Measurements from ENCODE around the gene FNDC1. TPM values are rescaled to one million over a fixed set of nuclear protein-coding genes. Genes with fewer than 3 reads are reported as not detected.

The FNDC1 gene
- total and polyA plus RNA-seq, 2 donors (not counting 1 experiment from before 2014, with no cell fraction given): not detected

DNA sequence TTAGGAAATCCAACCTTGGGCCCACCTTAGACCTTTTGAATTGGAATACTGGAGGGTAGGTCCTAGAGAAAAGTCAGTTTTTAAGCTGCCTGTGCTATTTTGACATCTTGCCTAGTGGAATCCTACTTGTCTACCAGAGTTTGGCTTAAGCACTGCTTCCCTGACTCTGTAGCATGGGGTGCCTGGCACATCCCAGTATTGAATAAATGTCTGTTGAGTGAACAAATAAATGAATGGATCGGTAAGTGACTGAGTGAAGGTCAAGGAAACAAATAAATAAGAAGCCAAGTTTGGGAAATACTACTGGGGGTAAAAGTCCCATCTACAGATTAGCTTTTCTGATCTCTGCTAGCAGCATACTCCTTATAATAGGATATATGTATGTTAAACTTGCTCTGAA lies 140.5 kb downstream of the FNDC1 start:
- H4K20me1 ChIP-seq (ENCODE audit: control insufficient read depth, insufficient read depth, low read length, poor library complexity, severe bottlenecking): no peaks in the 10 kb centered on the region
- CTCF ChIA-PET: interaction anchor here (0.6 kb wide), 1 partner anchor 554 kb away, joined by 3 read pairs; no protein-coding TSS in a partner anchor

DNA sequence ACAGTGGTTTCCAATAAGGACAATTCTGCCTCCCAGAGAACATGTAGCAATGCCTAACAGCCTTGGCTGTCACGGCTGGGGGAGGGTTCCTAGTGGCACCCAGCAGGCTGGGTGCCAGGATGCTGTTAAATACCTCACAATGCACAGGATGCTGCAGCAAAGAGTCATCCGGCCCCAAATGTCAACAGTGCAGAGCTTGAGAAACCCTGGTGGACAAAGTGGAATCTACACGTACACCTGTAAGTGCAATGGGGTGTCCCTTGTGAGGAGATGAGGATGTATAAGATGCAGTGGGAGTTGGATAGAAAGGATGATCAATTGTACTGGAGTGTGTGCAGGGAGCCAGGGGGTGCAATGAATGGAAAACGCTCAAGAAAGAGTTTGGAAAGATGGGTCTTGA lies 142.4 kb downstream of the FNDC1 start:
- Histone ChIP-seq H3K9ac (ENCODE audit: low read length) (no peak overlapping the region), H3K9me3 (ENCODE audit: control extremely low read depth in 1 of 3, control insufficient read depth in 2 of 3, insufficient read depth in 1 of 3, low read length in 2 of 3) (no peaks in the 10 kb centered on the region), H3K36me3 (replicated peaks in 1 of 2; ENCODE audit: control extremely low read depth in 1 of 2, control insufficient read depth in 1 of 2, extremely low read depth in 1 of 2, insufficient read depth in 2 of 2, low read length in 1 of 2) (no peaks in the 10 kb centered on the region), H3K4me2 (replicated peaks; ENCODE audit: low read depth, low read length, poor library complexity, severe bottlenecking) (no peak overlapping the region), H3K4me1 (ENCODE audit: control insufficient read depth in 2 of 2, insufficient read depth in 2 of 2, low read length in 2 of 2) (no peaks in the 10 kb centered on the region), H2AFZ (ENCODE audit: insufficient read depth, low read depth, low read length, poor library complexity, severe bottlenecking) (no peak overlapping the region), H4K20me1 (ENCODE audit: control insufficient read depth, insufficient read depth, low read length, poor library complexity, severe bottlenecking) (no peaks in the 10 kb centered on the region), H3K4me3 (ENCODE audit: control extremely low read depth in 1 of 5, extremely low read depth in 1 of 5, insufficient read depth in 1 of 5, low read depth in 2 of 5, low read length in 4 of 5) (no peak overlapping the region), H3K27ac (ENCODE audit: low read length in 2 of 2) (no peak overlapping the region), H3K27me3 (replicated peaks in 1 of 4; ENCODE audit: control extremely low read depth in 1 of 4, control insufficient read depth in 3 of 4, insufficient read depth in 4 of 4, low read length in 3 of 4) (peaks cover 0 to 3% (median 0%) of the 10 kb centered on the region in 4 experiments), H3K79me2 (ENCODE audit: control insufficient read depth, insufficient read depth, low read length) (no peaks in the 10 kb centered on the region)
- ChIA-PET CTCF (no interaction called here), POLR2A (no interaction called here)
- intact Hi-C loops (cut with micrococcal nuclease): no loop called here
- ATAC-seq (ENCODE audit: low read depth) (no peak), DNase-seq (no peak)
- H3K9me3 Mint-ChIP-seq (ENCODE audit: insufficient read depth): no peaks in the 10 kb centered on the region
- TF ChIP-seq, protein P1, sequence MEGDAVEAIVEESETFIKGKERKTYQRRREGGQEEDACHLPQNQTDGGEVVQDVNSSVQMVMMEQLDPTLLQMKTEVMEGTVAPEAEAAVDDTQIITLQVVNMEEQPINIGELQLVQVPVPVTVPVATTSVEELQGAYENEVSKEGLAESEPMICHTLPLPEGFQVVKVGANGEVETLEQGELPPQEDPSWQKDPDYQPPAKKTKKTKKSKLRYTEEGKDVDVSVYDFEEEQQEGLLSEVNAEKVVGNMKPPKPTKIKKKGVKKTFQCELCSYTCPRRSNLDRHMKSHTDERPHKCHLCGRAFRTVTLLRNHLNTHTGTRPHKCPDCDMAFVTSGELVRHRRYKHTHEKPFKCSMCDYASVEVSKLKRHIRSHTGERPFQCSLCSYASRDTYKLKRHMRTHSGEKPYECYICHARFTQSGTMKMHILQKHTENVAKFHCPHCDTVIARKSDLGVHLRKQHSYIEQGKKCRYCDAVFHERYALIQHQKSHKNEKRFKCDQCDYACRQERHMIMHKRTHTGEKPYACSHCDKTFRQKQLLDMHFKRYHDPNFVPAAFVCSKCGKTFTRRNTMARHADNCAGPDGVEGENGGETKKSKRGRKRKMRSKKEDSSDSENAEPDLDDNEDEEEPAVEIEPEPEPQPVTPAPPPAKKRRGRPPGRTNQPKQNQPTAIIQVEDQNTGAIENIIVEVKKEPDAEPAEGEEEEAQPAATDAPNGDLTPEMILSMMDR (IDR thresholded peaks at IDR 0.05): no peak
- TF ChIP-seq EZH2 (IDR thresholded peaks at IDR 0.05; ENCODE audit: borderline replicate concordance, insufficient read depth, low read depth, low read length, poor library complexity, severe bottlenecking): no peak
- no peaks in the 10 kb centered on the region for H3K4me1 Mint-ChIP-seq
- H3K27me3 Mint-ChIP-seq: peaks cover 11% of the 10 kb centered on the region
- H3K27ac Mint-ChIP-seq: no peak overlapping the region
- no peak overlapping the region for H3K4me3 Mint-ChIP-seq
- 72% methylated on average over 4 of the region's 4 CpGs for WGBS (ENCODE audit: insufficient coverage)

More for the DNA sequence above, 140.5 kb downstream of the FNDC1 start:
- no peaks in the 10 kb centered on the region for H3K9me3 Mint-ChIP-seq (ENCODE audit: insufficient read depth)
- no peak overlapping the region for H3K4me3 ChIP-seq (ENCODE audit: control extremely low read depth in 1 of 5, extremely low read depth in 1 of 5, insufficient read depth in 1 of 5, low read depth in 2 of 5, low read length in 4 of 5)
- peaks cover 9% of the 10 kb centered on the region for H3K27me3 Mint-ChIP-seq
- no peaks in the 10 kb centered on the region for H3K4me1 ChIP-seq (ENCODE audit: control insufficient read depth in 2 of 2, insufficient read depth in 2 of 2, low read length in 2 of 2)
- WGBS (ENCODE audit: insufficient coverage): no CpG with 5 or more reads among the region's 1 CpG
- POLR2A ChIA-PET: no interaction called here
- H3K9me3 ChIP-seq (ENCODE audit: control extremely low read depth in 1 of 3, control insufficient read depth in 2 of 3, insufficient read depth in 1 of 3, low read length in 2 of 3): no peaks in the 10 kb centered on the region
- no peak overlapping the region for H3K27ac ChIP-seq (ENCODE audit: low read length in 2 of 2)
- no peaks in the 10 kb centered on the region for H3K4me1 Mint-ChIP-seq
- H3K79me2 ChIP-seq (ENCODE audit: control insufficient read depth, insufficient read depth, low read length): no peaks in the 10 kb centered on the region
- ATAC-seq (ENCODE audit: low read depth): no peak
- H3K36me3 ChIP-seq (replicated peaks in 1 of 2; ENCODE audit: control extremely low read depth in 1 of 2, control insufficient read depth in 1 of 2, extremely low read depth in 1 of 2, insufficient read depth in 2 of 2, low read length in 1 of 2): no peaks in the 10 kb centered on the region
- no peak overlapping the region for H3K9ac ChIP-seq (ENCODE audit: low read length)
- no peak for TF ChIP-seq EZH2 (IDR thresholded peaks at IDR 0.05; ENCODE audit: borderline replicate concordance, insufficient read depth, low read depth, low read length, poor library complexity, severe bottlenecking)
- TF ChIP-seq, protein P1 (IDR thresholded peaks at IDR 0.05): no peak
- H3K27ac Mint-ChIP-seq: no peak overlapping the region
- no peak overlapping the region for H3K4me3 Mint-ChIP-seq
- H3K4me2 ChIP-seq (replicated peaks; ENCODE audit: low read depth, low read length, poor library complexity, severe bottlenecking): no peak overlapping the region
- intact Hi-C loops (cut with micrococcal nuclease): no loop called here
- peaks cover 0 to 3% (median 1%) of the 10 kb centered on the region in 4 experiments for H3K27me3 ChIP-seq (replicated peaks in 1 of 4; ENCODE audit: control extremely low read depth in 1 of 4, control insufficient read depth in 3 of 4, insufficient read depth in 4 of 4, low read length in 3 of 4)
- no peak for DNase-seq
- H2AFZ ChIP-seq (ENCODE audit: insufficient read depth, low read depth, low read length, poor library complexity, severe bottlenecking): no peak overlapping the region

Measured in B cell (primary cell).